GM19468 (cell line): ENCODE data around the gene RNF151.

Experiments
- ATAC-seq: cut with Tn5 transposase; IDR thresholded peaks from one replicate; pipeline ENCODE4 v1.9.1; 2021; ENCODE audit warnings: mild to moderate bottlenecking, moderate library complexity, moderate number of reproducible peaks; ENCODE audit not compliant: unreplicated experiment; ENCODE audit errors: extremely low read depth

The RNF151 gene

GRCh38 chr16:1990351-1991134 lies 23.9 kb downstream of the RNF151 start:
- ATAC-seq = no peak

DNA sequence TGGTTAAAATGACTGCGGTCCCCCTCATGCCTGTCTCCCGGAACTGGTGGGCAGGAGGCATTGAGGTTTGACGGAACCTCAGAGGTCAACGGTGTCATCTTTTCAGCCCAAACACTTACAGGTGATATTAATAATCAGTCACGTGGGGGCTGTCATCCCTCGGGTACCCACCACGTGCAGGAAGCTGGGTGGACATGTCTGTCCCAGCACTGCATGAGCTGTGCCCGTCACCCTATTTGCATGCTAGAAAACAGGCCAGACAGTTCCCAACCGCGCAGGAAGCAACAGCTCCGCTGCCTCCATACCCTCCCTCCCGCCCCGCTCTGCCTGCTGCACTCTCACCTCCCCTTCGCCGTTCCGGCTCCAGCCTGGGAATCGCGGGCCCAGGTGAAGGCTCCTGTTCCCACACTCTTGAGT lies 24.5 kb downstream of the RNF151 start:
- ATAC-seq = no peak

GRCh38 chr16:1991588-1991947 lies 24.9 kb downstream of the RNF151 start:
- no peak for ATAC-seq

GRCh38 chr16:1991948-1992703 lies 25.5 kb downstream of the RNF151 start:
- peak; percentile 45 for ATAC-seq

GRCh38 chr16:1992704-1993317 lies 26.2 kb downstream of the RNF151 start:
- ATAC-seq = no peak

GRCh38 chr16:1993731-1994131 lies 27.1 kb downstream of the RNF151 start:
- ATAC-seq = no peak

GRCh38 chr16:1997494-1998359 lies 31.1 kb downstream of the RNF151 start:
- no peak for ATAC-seq

- ATAC-seq = no peak
Observed at GRCh38 chr16:1998360-1998835, 31.7 kb downstream of the RNF151 start.

- ATAC-seq = no peak
Observed at GRCh38 chr16:1998852-1999801, 32.5 kb downstream of the RNF151 start.

GRCh38 chr16:1999866-2000514 lies 33.3 kb downstream of the RNF151 start:
- ATAC-seq = no peak

DNA sequence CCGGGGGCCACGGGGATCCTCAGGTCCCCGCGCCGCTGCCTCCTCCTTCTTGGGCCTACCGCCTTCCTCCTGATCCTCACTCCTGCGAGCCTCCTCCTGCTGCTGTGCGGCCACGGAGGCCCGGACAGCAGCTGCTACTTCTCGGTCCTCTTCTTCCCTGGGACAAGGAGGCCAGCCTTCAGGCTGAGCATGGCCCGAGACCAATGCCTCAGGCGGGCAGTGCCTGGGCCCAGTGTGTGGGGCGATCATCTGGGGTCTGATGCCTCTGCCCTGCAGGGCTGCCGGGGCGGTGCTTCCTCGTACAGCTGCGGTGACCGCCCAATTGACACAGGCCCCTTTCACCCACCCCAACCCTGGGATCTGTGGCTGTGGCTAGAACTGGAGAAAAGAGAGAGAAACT lies 34.4 kb downstream of the RNF151 start:
- no peak for ATAC-seq

DNA sequence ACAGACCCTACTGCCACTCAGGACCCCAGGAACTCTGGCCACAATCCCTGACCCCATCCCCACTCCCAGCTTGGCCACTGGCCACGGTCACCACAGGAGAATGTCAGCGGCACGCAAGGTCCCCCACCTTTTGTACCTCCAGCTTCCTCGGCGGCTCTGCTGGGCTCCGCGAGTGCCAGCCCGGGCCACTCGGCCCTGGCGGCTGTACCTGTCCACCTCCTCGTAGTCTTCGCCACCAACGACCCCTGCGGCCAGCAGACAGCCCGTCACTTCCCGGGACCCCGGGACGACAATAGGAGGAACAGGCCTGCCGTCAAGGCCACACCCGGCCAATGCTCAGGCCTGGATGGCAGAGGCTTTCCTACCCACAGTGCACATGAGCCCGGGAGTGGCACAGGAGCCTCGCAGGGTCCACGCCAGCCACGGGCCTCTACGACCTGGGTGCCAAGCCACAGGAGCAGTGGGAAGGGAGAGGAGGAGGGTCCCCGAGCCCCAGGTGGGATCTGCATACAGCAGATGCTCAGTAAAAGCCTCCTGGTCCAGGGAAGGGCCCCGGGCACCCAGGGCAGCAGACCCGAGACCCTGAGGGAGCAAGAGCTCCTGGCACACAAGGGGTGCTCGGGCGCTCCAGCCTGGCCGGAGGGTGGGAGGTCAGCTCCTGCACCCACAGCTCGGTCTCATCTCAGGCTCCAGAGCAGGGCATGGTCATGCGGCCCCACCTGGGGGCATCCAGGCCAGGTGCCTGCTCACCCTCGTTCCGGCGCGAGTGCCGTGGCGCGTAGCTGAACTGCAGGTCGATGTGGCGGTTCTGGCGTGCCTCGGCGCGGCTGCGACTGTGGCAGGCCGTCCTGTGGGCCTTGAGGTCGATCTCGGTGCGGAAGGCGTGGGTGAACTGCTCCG lies 35.0 kb downstream of the RNF151 start:
- no peak for ATAC-seq

- ATAC-seq = no peak
Observed at GRCh38 chr16:2002406-2003230, 36.0 kb downstream of the RNF151 start.

GRCh38 chr16:2003231-2003826 lies 36.7 kb downstream of the RNF151 start:
- ATAC-seq = no peak

GRCh38 chr16:2003827-2004641 lies 37.4 kb downstream of the RNF151 start:
- peak; percentile 39 for ATAC-seq
